Muscle of leg (tissue), 11 donors: ENCODE results near the gene MRC2. TPM values are rescaled to one million over a fixed set of nuclear protein-coding genes. Genes with fewer than 3 reads are reported as not detected.

ENCODE experiments used
- DNase-seq: peaks from one replicate; pipeline ENCODE4 v3.0.0; 2013
- H3K27ac ChIP-seq: one replicate; pipeline ENCODE4 v1.5.1; 2013; ENCODE audit warnings: mild to moderate bottlenecking, low read length, control low read depth
- H3K27me3 ChIP-seq: one replicate; pipeline ENCODE4 v1.6.1; 2013; ENCODE audit warnings: low read length; ENCODE audit not compliant: control insufficient read depth, insufficient read depth
- H3K36me3 ChIP-seq: one replicate; pipeline ENCODE4 v1.6.1; 2013; ENCODE audit warnings: low read length; ENCODE audit not compliant: control insufficient read depth, insufficient read depth
- H3K4me1 ChIP-seq: one replicate; pipeline ENCODE4 v1.6.1; 2013; ENCODE audit warnings: low read length; ENCODE audit not compliant: control insufficient read depth, insufficient read depth
- H3K4me3 ChIP-seq: one replicate; pipeline ENCODE4 v1.5.1; 2013; ENCODE audit warnings: low read length, control low read depth
- H3K9me3 ChIP-seq: replicated peaks from 2 replicates; pipeline ENCODE4 v1.6.1; 2013; ENCODE audit warnings: low read depth, low read length; ENCODE audit not compliant: control insufficient read depth
- WGBS: methylation state at CpG from one replicate; pipeline ENCODE4 v1.1.5; 2013; ENCODE audit warnings: missing lambda C conversion rate; ENCODE audit not compliant: insufficient coverage; 5-methylcytosine and 5-hydroxymethylcytosine counted together
- polyA plus RNA-seq, 8 donors: library from polyadenylated mRNA; unstranded; fragments of 120-200 nt; gene quantifications; one replicate each; pipeline versions ENCODE4 v1.2.1 to v1.2.3, GENCODE V29; 2013; ENCODE audit warnings: inconsistent platforms in 1 of 8, low replicate concordance in 1 of 8; ENCODE audit not compliant: insufficient read length in 8 of 8, insufficient read depth in 1 of 8
- total RNA-seq: library from RNA; stranded (reverse); fragments of 120-200 nt; gene quantifications from one replicate; pipeline ENCODE4 v1.2.4, GENCODE V29; 2013

MRC2 gene
- total and polyA plus RNA-seq, 9 donors: 115 to 206 (median 149) TPM

- Histone ChIP-seq H3K9me3 (peaks cover 7% of the 10 kb centered on the region), H3K4me3 (no peak overlapping the region), H3K27me3 (peaks cover 3% of the 10 kb centered on the region), H3K4me1 (peaks cover 27% of the 10 kb centered on the region), H3K27ac (no peak overlapping the region), H3K36me3 (no peaks in the 10 kb centered on the region)
- DNase-seq: no peak
- WGBS: 80% methylated on average over 14 of the region's 20 CpGs
Measured at GRCh38 chr17:62706598-62707424, 79.3 kb downstream of the MRC2 start.

DNA sequence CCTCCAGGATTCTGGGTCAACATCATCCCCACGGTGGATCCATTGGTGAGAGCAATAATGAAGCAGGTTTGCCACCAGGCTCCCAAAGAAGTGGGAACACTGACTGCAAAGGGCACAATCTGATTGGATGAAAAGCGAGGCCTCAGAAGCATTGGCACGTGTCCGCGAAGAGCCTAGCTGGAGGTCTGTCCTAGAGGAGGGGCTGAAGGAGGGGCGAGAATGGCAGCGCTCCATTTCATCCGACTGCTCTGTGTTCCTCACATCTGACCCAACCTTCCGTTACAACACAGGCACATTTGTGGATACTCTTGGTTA lies 79.9 kb downstream of the MRC2 start:
- 84% methylated on average over 4 of the region's 9 CpGs for WGBS
- Histone ChIP-seq H3K27me3 (peaks cover 3% of the 10 kb centered on the region), H3K9me3 (peaks cover 7% of the 10 kb centered on the region), H3K4me1 (peaks cover 31% of the 10 kb centered on the region), H3K36me3 (no peaks in the 10 kb centered on the region), H3K4me3 (no peak overlapping the region), H3K27ac (no peak overlapping the region)
- DNase-seq: no peak

DNA sequence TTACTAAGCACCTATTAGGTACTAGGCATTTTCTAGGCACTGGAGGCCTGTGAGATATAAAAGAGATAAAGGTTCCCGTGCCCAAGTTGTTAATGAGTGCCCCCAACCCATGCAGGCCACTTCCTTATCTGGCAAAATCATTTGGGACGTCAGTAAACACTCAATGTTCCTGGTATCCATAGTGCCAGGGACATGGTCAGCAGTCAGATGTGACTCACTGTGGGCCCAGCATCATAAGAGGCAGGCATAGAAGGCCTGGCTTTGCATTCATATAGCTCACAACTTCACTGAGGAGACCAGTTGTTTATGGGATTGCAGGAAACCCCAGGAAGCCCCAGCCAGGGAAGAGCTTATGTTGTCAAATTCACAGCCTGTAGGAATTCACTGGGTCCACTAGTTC lies 81.1 kb downstream of the MRC2 start:
- H3K4me3 ChIP-seq: no peak overlapping the region
- peaks cover 7% of the 10 kb centered on the region for H3K9me3 ChIP-seq
- no peaks in the 10 kb centered on the region for H3K36me3 ChIP-seq
- H3K4me1 ChIP-seq: peaks cover 27% of the 10 kb centered on the region
- WGBS: 61% methylated on average over 2 of the region's 2 CpGs
- H3K27me3 ChIP-seq: peaks cover 3% of the 10 kb centered on the region
- no peak overlapping the region for H3K27ac ChIP-seq
- no peak for DNase-seq

GRCh38 chr17:62712171-62712581 lies 84.7 kb downstream of the MRC2 start:
- DNase-seq: no peak
- no peaks in the 10 kb centered on the region for H3K27me3 ChIP-seq
- no peaks in the 10 kb centered on the region for H3K36me3 ChIP-seq
- H3K4me1 ChIP-seq: peaks cover 9% of the 10 kb centered on the region
- H3K9me3 ChIP-seq: peaks cover 7% of the 10 kb centered on the region
- H3K27ac ChIP-seq: no peak overlapping the region
- WGBS: 79% methylated on average over 6 of the region's 8 CpGs
- no peak overlapping the region for H3K4me3 ChIP-seq

- H3K4me1 ChIP-seq: peaks cover 9% of the 10 kb centered on the region
- DNase-seq: peak; percentile 91
- H3K4me3 ChIP-seq: no peak overlapping the region
- H3K27ac ChIP-seq: peak overlapping the region; percentile 21
- no peaks in the 10 kb centered on the region for H3K27me3 ChIP-seq
- no peaks in the 10 kb centered on the region for H3K36me3 ChIP-seq
- WGBS: 70% methylated on average over 8 of the region's 17 CpGs
- H3K9me3 ChIP-seq: peaks cover 7% of the 10 kb centered on the region
Measured at GRCh38 chr17:62713086-62713881, 85.8 kb downstream of the MRC2 start.

DNA sequence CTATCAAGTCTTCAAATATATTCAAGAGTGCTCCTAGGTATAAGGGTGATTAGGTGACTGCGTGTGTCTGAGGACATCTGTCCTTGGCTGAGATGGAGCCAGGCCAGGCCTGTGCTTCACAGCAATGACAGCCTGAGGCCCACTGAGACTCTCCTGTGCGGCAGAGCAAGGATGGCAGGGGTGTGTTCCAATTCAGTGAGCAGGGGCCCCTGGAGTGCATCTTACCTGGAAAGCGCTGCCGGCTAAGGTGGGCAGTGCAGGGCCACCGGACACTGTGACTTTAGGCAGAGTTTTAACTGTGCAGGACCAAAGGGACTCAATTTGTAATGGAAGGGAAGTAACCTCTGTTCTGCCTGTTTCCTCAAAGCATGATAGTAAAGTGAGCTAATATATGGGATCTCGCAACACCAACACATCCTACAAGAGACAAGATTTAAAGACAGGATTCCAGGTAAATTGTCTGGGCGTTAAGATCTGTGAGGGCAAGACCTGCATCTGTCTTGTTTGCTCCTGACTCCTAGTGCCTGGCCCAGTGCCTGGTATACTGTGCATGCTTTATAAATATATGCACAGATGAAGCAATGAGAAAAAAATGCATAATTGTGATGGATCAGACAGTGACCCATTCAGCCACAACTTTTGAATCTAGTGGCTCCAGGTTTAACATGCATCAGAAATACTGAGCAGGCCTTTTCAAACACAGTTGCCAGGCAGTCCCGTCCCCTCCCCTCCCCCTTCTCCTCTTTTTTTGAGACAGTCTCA lies 86.7 kb downstream of the MRC2 start:
- Histone ChIP-seq H3K4me3 (no peak overlapping the region), H3K27me3 (no peaks in the 10 kb centered on the region), H3K9me3 (no peaks in the 10 kb centered on the region), H3K36me3 (no peaks in the 10 kb centered on the region), H3K4me1 (peaks cover 9% of the 10 kb centered on the region), H3K27ac (peak overlapping the region; percentile 67)
- 49% methylated on average over 7 of the region's 8 CpGs for WGBS
- DNase-seq: no peak

DNA sequence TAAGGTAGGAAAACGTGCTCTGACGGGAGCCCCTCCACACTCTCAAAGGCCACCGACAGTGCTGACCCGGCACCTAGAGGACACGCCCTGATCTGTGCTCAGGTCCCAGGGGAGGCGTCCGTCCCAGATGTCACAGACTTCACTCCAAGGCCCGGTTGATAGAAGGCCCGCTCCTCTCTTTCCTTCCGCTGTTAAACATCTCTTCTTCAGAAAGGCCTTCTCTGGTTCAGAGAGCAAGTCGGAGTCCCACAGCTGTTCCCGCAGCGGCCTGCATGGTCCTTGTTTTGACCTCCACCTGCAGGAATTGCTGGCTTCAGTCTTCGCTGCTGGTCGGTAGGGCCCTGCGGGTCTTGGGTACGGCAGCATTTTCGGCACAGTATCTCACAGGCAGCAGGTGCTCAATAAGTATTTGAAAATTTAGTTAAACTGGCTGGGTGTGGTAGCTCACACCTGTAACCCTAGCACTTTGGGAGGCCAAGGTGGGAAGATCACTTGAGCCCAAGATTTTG lies 88.5 kb downstream of the MRC2 start:
- no peak for DNase-seq
- WGBS: 82% methylated on average over 14 of the region's 18 CpGs
- Histone ChIP-seq H3K36me3 (no peaks in the 10 kb centered on the region), H3K27ac (no peak overlapping the region), H3K4me3 (no peak overlapping the region), H3K27me3 (no peaks in the 10 kb centered on the region), H3K9me3 (no peaks in the 10 kb centered on the region), H3K4me1 (peaks cover 9% of the 10 kb centered on the region)

DNA sequence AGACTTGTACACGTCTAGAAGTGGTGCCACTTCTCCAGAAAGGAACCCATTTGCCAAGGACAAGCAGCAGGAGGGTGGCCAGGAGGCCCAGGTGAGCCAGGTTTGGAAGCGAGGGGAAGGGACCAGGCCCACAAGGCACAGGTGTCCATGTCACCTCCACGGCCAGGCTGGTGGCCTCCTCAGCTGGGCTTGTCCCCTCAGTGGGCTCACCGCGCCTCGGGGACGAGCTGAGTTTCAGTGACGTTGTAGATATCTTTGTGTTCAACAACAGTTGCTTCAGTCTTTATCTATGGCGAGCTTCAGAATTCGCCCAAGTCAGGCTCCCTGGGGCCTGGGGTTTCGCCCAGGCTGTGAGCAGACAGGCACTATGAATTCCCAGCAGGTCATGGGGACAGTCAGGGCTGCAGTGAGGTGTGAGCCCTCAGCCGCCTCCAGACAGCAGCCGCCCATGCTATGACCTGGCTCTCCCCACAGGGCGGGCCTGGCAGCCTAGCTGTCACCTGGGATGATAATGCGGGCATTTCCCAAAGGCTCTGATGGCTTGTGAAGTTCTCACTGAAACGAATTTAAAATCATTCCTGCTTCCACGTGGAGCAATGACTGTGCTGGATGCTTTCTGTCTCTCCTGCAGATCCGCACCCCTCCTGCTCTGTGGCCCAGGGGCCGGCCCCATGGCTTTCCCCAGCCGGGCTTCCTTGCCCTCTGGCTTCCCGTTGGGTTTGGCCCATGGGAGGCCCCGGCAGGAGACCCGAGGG lies 89.5 kb downstream of the MRC2 start:
- H3K27ac ChIP-seq: no peak overlapping the region
- H3K36me3 ChIP-seq: no peaks in the 10 kb centered on the region
- DNase-seq: no peak
- H3K4me3 ChIP-seq: no peak overlapping the region
- no peaks in the 10 kb centered on the region for H3K9me3 ChIP-seq
- H3K27me3 ChIP-seq: no peaks in the 10 kb centered on the region
- H3K4me1 ChIP-seq: peaks cover 9% of the 10 kb centered on the region
- 88% methylated on average over 23 of the region's 23 CpGs for WGBS

DNA sequence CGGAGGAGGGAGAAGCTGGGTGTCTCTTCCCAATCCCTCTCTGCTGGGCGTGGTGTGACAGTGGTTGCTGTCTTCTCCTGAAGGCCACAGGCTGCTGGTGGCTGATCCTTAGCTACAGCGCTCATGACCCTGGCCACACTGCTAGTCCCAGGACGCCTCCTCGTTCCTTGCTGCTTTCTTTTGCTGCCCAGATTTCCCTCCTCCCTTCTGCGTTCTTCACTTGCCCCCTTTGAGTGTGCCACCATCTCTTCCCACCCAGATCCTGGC lies 90.1 kb downstream of the MRC2 start:
- 100% methylated on average over 3 of the region's 6 CpGs for WGBS
- Histone ChIP-seq H3K4me1 (peaks cover 3% of the 10 kb centered on the region), H3K27me3 (no peaks in the 10 kb centered on the region), H3K36me3 (no peaks in the 10 kb centered on the region), H3K4me3 (no peak overlapping the region), H3K27ac (no peak overlapping the region), H3K9me3 (no peaks in the 10 kb centered on the region)
- DNase-seq: no peak
